DOHH2 (cell line): ENCODE results near the gene HLF.

Experiments
- H3F3A ChIP-seq: fragments of 200-600 bp; sonication (generic), shearing (Covaris generic); 2 replicates; pipeline ENCODE4 v1.6.0; 2016; ENCODE audit warnings: antibody characterized with exemption, mild to moderate bottlenecking; ENCODE audit not compliant: control insufficient read depth, insufficient read depth
- H3K27ac ChIP-seq: fragments of 200-600 bp; sonication (generic); 2 replicates; pipeline ENCODE4 v1.5.1; 2014; ENCODE audit warnings: low read depth, mild to moderate bottlenecking, low read length, moderate library complexity
- H3K27me3 ChIP-seq: fragments of 200-600 bp; sonication (generic); 2 replicates; pipeline ENCODE4 v1.6.1; 2014; ENCODE audit warnings: mild to moderate bottlenecking, low read length, mixed read lengths; ENCODE audit not compliant: control insufficient read depth
- H3K36me3 ChIP-seq: fragments of 200-600 bp; sonication (generic); 2 replicates; pipeline ENCODE4 v1.6.1; 2014; ENCODE audit warnings: mild to moderate bottlenecking, low read length, moderate library complexity, mixed read lengths; ENCODE audit not compliant: control insufficient read depth
- H3K4me1 ChIP-seq: fragments of 200-600 bp; sonication (generic); 2 replicates; pipeline ENCODE4 v1.6.1; 2014; ENCODE audit warnings: mild to moderate bottlenecking, low read length, mixed read lengths; ENCODE audit not compliant: control insufficient read depth
- H3K4me2 ChIP-seq: fragments of 200-600 bp; sonication (generic); 2 replicates; pipeline ENCODE4 v1.6.0; 2014; ENCODE audit warnings: mild to moderate bottlenecking, low read length, moderate library complexity
- H3K4me3 ChIP-seq: fragments of 200-600 bp; sonication (generic); 2 replicates; pipeline ENCODE4 v1.5.1; 2014; ENCODE audit warnings: mild to moderate bottlenecking, low read length, mixed read lengths
- H3K79me2 ChIP-seq: fragments of 200-600 bp; sonication (generic); 2 replicates; pipeline ENCODE4 v1.6.1; 2014; ENCODE audit warnings: mild to moderate bottlenecking, low read length, mixed read lengths; ENCODE audit not compliant: control insufficient read depth
- H3K9me2 ChIP-seq: fragments of 200-600 bp; sonication (generic); replicated peaks from 2 replicates; pipeline ENCODE4 v1.6.1; 2014; ENCODE audit warnings: mild to moderate bottlenecking, low read length, mixed read lengths; ENCODE audit not compliant: control insufficient read depth
- H3K9me3 ChIP-seq: fragments of 200-600 bp; sonication (generic); 2 replicates; pipeline ENCODE4 v1.6.1; 2014; ENCODE audit warnings: antibody characterized with exemption, low read length, mixed read lengths; ENCODE audit not compliant: control insufficient read depth, insufficient read depth
- H4K20me1 ChIP-seq: fragments of 200-600 bp; sonication (generic); 2 replicates; pipeline ENCODE4 v1.6.0; 2014; ENCODE audit warnings: low read depth, mild to moderate bottlenecking, antibody characterized with exemption, low read length, moderate library complexity; ENCODE audit not compliant: control insufficient read depth, insufficient read depth
- EZH2phosphoT487 ChIP-seq: fragments of 200-600 bp; sonication (generic); IDR thresholded peaks from 2 replicates; pipeline ENCODE4 v1.6.1; 2017; ENCODE audit warnings: borderline replicate concordance, mild to moderate bottlenecking, antibody characterized with exemption, low read length, moderate library complexity, mixed read lengths
- TF ChIP-seq, protein P1 (sequence below): fragments of 200-600 bp; sonication (generic); IDR thresholded peaks from one replicate; pipeline ENCODE4 v1.5.1; 2014; ENCODE audit warnings: antibody characterized with exemption, mild to moderate bottlenecking, low read depth, low read length; ENCODE audit not compliant: poor library complexity, severe bottlenecking

The HLF gene

DNA sequence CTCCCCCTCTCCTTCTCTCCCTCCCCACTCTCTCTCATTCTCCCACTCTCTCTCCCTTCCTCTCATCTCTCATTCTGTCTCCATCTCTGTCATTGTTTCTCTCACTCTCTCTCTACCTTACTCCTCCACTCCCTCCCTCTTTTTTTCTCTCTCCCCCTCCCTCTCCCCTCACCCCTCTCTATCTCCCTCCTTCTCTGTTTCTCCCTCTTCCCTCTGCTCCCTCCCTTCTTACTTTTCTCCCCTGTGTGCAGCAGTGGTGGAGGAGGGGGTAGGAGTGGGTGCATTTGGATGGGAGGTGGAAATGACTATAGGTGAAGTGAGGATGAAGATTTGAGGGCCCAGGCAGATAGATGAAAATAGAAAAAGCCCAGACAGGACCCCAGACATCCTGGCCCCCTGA, 70.9 kb downstream of the HLF start:
- Histone ChIP-seq H3K4me2 (no peak overlapping the region), H3K79me2 (no peaks in the 10 kb centered on the region), H3F3A (no peaks in the 10 kb centered on the region), H4K20me1 (no peaks in the 10 kb centered on the region), H3K4me1 (no peaks in the 10 kb centered on the region), H3K9me2 (no peaks in the 10 kb centered on the region), H3K27me3 (no peaks in the 10 kb centered on the region; the same call in 1 of the 2 replicates), H3K27ac (no peak overlapping the region), H3K9me3 (peaks cover 13% of the 10 kb centered on the region), H3K36me3 (no peaks in the 10 kb centered on the region), H3K4me3 (no peak overlapping the region)
- no peak for TF ChIP-seq EZH2phosphoT487
- TF ChIP-seq, protein P1, sequence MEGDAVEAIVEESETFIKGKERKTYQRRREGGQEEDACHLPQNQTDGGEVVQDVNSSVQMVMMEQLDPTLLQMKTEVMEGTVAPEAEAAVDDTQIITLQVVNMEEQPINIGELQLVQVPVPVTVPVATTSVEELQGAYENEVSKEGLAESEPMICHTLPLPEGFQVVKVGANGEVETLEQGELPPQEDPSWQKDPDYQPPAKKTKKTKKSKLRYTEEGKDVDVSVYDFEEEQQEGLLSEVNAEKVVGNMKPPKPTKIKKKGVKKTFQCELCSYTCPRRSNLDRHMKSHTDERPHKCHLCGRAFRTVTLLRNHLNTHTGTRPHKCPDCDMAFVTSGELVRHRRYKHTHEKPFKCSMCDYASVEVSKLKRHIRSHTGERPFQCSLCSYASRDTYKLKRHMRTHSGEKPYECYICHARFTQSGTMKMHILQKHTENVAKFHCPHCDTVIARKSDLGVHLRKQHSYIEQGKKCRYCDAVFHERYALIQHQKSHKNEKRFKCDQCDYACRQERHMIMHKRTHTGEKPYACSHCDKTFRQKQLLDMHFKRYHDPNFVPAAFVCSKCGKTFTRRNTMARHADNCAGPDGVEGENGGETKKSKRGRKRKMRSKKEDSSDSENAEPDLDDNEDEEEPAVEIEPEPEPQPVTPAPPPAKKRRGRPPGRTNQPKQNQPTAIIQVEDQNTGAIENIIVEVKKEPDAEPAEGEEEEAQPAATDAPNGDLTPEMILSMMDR, result no peak

GRCh38 chr17:55336426-55336825, 71.7 kb downstream of the HLF start:
- Histone ChIP-seq H3K4me2 (no peak overlapping the region), H3K79me2 (no peaks in the 10 kb centered on the region), H3K27me3 (no peaks in the 10 kb centered on the region; the same call in 1 of the 2 replicates), H3K4me3 (no peak overlapping the region), H4K20me1 (no peaks in the 10 kb centered on the region), H3K9me3 (peaks cover 13% of the 10 kb centered on the region), H3K9me2 (no peaks in the 10 kb centered on the region), H3F3A (no peaks in the 10 kb centered on the region), H3K36me3 (no peaks in the 10 kb centered on the region), H3K4me1 (no peaks in the 10 kb centered on the region), H3K27ac (no peak overlapping the region)
- TF ChIP-seq EZH2phosphoT487, result no peak
- TF ChIP-seq, protein P1, result no peak

GRCh38 chr17:55340176-55340575, 75.4 kb downstream of the HLF start:
- H3K36me3 ChIP-seq, result no peaks in the 10 kb centered on the region
- no peaks in the 10 kb centered on the region for H3K4me1 ChIP-seq
- TF ChIP-seq, protein P1, result no peak
- no peak for TF ChIP-seq EZH2phosphoT487
- peaks cover 13% of the 10 kb centered on the region for H3K9me3 ChIP-seq
- H3K79me2 ChIP-seq, result no peaks in the 10 kb centered on the region
- H3K4me3 ChIP-seq, result no peak overlapping the region
- no peaks in the 10 kb centered on the region for H3F3A ChIP-seq
- no peak overlapping the region for H3K27ac ChIP-seq
- peaks cover 5% of the 10 kb centered on the region for H3K27me3 ChIP-seq
- H4K20me1 ChIP-seq, result no peaks in the 10 kb centered on the region
- H3K9me2 ChIP-seq, result no peaks in the 10 kb centered on the region
- H3K4me2 ChIP-seq, result no peak overlapping the region

- H3F3A ChIP-seq, result no peaks in the 10 kb centered on the region
- no peak overlapping the region for H3K4me3 ChIP-seq
- H3K4me2 ChIP-seq, result no peak overlapping the region
- no peak overlapping the region for H3K27ac ChIP-seq
- peaks cover 13% of the 10 kb centered on the region for H3K9me3 ChIP-seq
- TF ChIP-seq, protein P1, result no peak
- no peak for TF ChIP-seq EZH2phosphoT487
- H3K79me2 ChIP-seq, result no peaks in the 10 kb centered on the region
- no peaks in the 10 kb centered on the region for H3K36me3 ChIP-seq
- no peaks in the 10 kb centered on the region for H3K4me1 ChIP-seq
- H4K20me1 ChIP-seq, result no peaks in the 10 kb centered on the region
- no peaks in the 10 kb centered on the region for H3K9me2 ChIP-seq
- H3K27me3 ChIP-seq, result peaks cover 5% of the 10 kb centered on the region
These were observed 75.9 kb downstream of the HLF start for GRCh38 chr17:55340686-55341085.
